Measurements from ENCODE around the gene INSR. TPM values are rescaled to one million over a fixed set of nuclear protein-coding genes. Genes with fewer than 3 reads are reported as not detected.

INSR gene
- polyA plus RNA-seq, 2 of the 4 experiments (the other 2 are of a cell fraction) = 1.8 to 3.3 TPM

GRCh38 chr19:7294558-7295212 lies 471 bp upstream of the INSR start (continued):
- TF ChIP-seq FOSL2 (IDR thresholded peaks at IDR 0.05) (no peak), FOSL2 (CRISPR knock-in tag; IDR thresholded peaks at IDR 0.05) (no peak), NPAS2 (CRISPR knock-in tag; IDR thresholded peaks at IDR 0.05; ENCODE audit: borderline replicate concordance) (no peak), HEYL (CRISPR knock-in tag; IDR thresholded peaks at IDR 0.05) (no peak), E2F6 (IDR thresholded peaks at IDR 0.05; ENCODE audit: borderline replicate concordance, low read depth) (peak; percentile 93), SMC3 (IDR thresholded peaks at IDR 0.05) (peak; percentile 24; the same call in 1 of the 3 replicates), RFX5 (IDR thresholded peaks at IDR 0.05) (no peak), HOXB13 (CRISPR knock-in tag; IDR thresholded peaks at IDR 0.05; ENCODE audit: low read depth) (peak; percentile 42; the same call in 1 of the 2 replicates), ATOH8 (CRISPR knock-in tag; IDR thresholded peaks at IDR 0.05; ENCODE audit: low read depth) (no peak), RARB (CRISPR knock-in tag; IDR thresholded peaks at IDR 0.05) (no peak), USF2 (IDR thresholded peaks at IDR 0.05) (0 out of 2 replicates have a peak, but pooled peaks have one; percentile 17)

- Histone ChIP-seq H3K9me3 (no peaks in the 10 kb centered on the region), H3K4me2 (peak overlapping the region; percentile 93), H3K4me1 (peaks cover 6% of the 10 kb centered on the region; the same call in 1 of the 3 replicates), H3K27ac (peak overlapping the region; percentile 82 to 93), H3K4me3 (peak overlapping the region; percentile 90)
- TF ChIP-seq PBX3 (IDR thresholded peaks at IDR 0.05) (no peak), KDM1A (IDR thresholded peaks at IDR 0.05; ENCODE audit: low read depth) (0 out of 2 replicates have a peak, but pooled peaks have one; percentile 41)
- CTCF ChIA-PET = interaction anchor here (0.6 kb wide), 1 partner anchor 170 kb away, joined by 3 read pairs; no protein-coding TSS in a partner anchor
- no peak for FAIRE-seq
- no peak for DNase-seq (ENCODE audit: low read depth in 1 of 2, low spot score in 1 of 2)
- ATAC-seq = no peak
- POLR2A ChIA-PET = interaction anchor here (1.3 kb wide), 1 partner anchor 95 kb away, joined by 11 read pairs; no protein-coding TSS in a partner anchor
- WGBS (ENCODE audit: missing lambda C conversion rate) = 64% methylated on average over 20 of the region's 54 CpGs
Observed at GRCh38 chr19:7292950-7293761, 1.1 kb downstream of the INSR start.

GRCh38 chr19:7292352-7292949 lies 1.8 kb downstream of the INSR start:
- H3K27ac ChIP-seq = no peak overlapping the region
- ATAC-seq (no peak), FAIRE-seq (no peak), DNase-seq (ENCODE audit: low read depth in 1 of 2, low spot score in 1 of 2) (no peak)
- H3K4me1 ChIP-seq = peaks cover 6% of the 10 kb centered on the region; the same call in 1 of the 3 replicates
- 0 out of 4 replicates have a peak, but pooled peaks of 1 of the 2 experiments have one; percentile 18 for TF ChIP-seq CEBPB (IDR thresholded peaks at IDR 0.05)
- no peak for TF ChIP-seq CTCF (IDR thresholded peaks at IDR 0.05)
- no peaks in the 10 kb centered on the region for H3K9me3 ChIP-seq
- 74% methylated on average over 12 of the region's 12 CpGs for WGBS (ENCODE audit: missing lambda C conversion rate)
- ChIA-PET CTCF (interaction anchor here (0.6 to 1.0 kb wide), 2 partner anchors 143 to 191 kb away, joined by 3 read pairs; no protein-coding TSS in a partner anchor), POLR2A (no interaction called here)
- H3K4me3 ChIP-seq = no peak overlapping the region
- H3K4me2 ChIP-seq = peak overlapping the region; percentile 93; the same call in 1 of the 3 replicates

Measured in A549 (cell line).